Upper lobe of left lung (tissue), 6 donors: ENCODE measurements around the gene ADGRG3. TPM values are rescaled to one million over a fixed set of nuclear protein-coding genes. Genes with fewer than 3 reads are reported as not detected.

Source experiments
- ATAC-seq, 2 donors: fragments of 200-7000 bp; cut with Tn5 transposase; one replicate each; pipeline ENCODE4 v1.9.1; 2022; ENCODE audit warnings: mild to moderate bottlenecking in 2 of 2, moderate library complexity in 2 of 2; ENCODE audit not compliant: low FRiP score in 2 of 2
- DNase-seq, 2 donors: peaks; one replicate each; pipeline ENCODE4 v3.0.0-alpha.2; 2019 to 2020
- H3K27ac ChIP-seq, 4 donors: fragments of 200-600 bp; sonication (generic); one replicate each; pipeline ENCODE4 v1.5.1; 2016 to 2019
- H3K27me3 ChIP-seq, 4 donors: fragments of 200-600 bp; sonication (generic); one replicate each; pipeline ENCODE4 v1.5.1; 2017 to 2019
- H3K36me3 ChIP-seq, 4 donors: fragments of 200-600 bp; sonication (generic); one replicate each; pipeline ENCODE4 v1.5.1; 2016 to 2019
- H3K4me1 ChIP-seq, 4 donors: fragments of 200-600 bp; sonication (generic); one replicate each; pipeline ENCODE4 v1.5.1; 2018 to 2019
- H3K4me3 ChIP-seq, 4 donors: fragments of 200-600 bp; sonication (generic); one replicate each; pipeline ENCODE4 v1.5.1; 2017 to 2019; ENCODE audit warnings: mild to moderate bottlenecking in 2 of 4, moderate library complexity in 1 of 4
- H3K9me3 ChIP-seq, 4 donors: fragments of 200-600 bp; sonication (generic); one replicate each; pipeline ENCODE4 v1.5.1; 2018 to 2019
- CTCF ChIP-seq, 6 experiments: fragments of 450-650 bp in 4 of 6; fragments of 200-600 bp in 2 of 6; sonication (generic) in 2 of 6; IDR thresholded peaks; one replicate each; pipeline ENCODE4 v1.5.1; 2016 to 2019; ENCODE audit warnings: antibody characterized with exemption in 6 of 6
- EP300 ChIP-seq, 4 donors: sonication (generic); formaldehyde crosslinking; IDR thresholded peaks; one replicate each; pipeline ENCODE4 v1.5.1; 2017; ENCODE audit warnings: antibody characterized with exemption in 4 of 4, control low read depth in 2 of 4
- POLR2A ChIP-seq, 4 donors: fragments of 450-650 bp; IDR thresholded peaks; one replicate each; pipeline ENCODE4 v1.5.1; 2016 to 2017; ENCODE audit warnings: antibody characterized with exemption in 4 of 4, mild to moderate bottlenecking in 2 of 4
- POLR2AphosphoS5 ChIP-seq, 2 donors: sonication (generic); formaldehyde crosslinking; IDR thresholded peaks; one replicate each; pipeline ENCODE4 v1.5.1; 2017; ENCODE audit warnings: antibody characterized with exemption in 2 of 2
- WGBS, 2 donors: methylation state at CpG; one replicate each; pipeline ENCODE4 v1.1.5; 2017 to 2018; 5-methylcytosine and 5-hydroxymethylcytosine counted together
- total RNA-seq, 6 donors: library from RNA; depleted of rRNA in 4 of 6; stranded (reverse); fragments of >200 nt in 4 of 6; gene quantifications; one replicate each; pipeline versions ENCODE4 v1.1.0 to v1.2.1, GENCODE V29; 2016 to 2021
- donor health status: DM: no; HTN: no; CAD: no; lungs with moderate emphysema.
- donor health status: DM: no; HTN: yes; CAD: no; lungs with severe emphysema.

Gene ADGRG3
- total RNA-seq, 6 donors from 2014 or later = 3.1 to 17.2 (median 8.4) TPM

GRCh38 chr16:57698812-57699405 is 30.8 kb downstream of the ADGRG3 start:
- TF ChIP-seq EP300 (IDR thresholded peaks at IDR 0.05) (no peak), CTCF (IDR thresholded peaks at IDR 0.05) (no peak), POLR2A (IDR thresholded peaks at IDR 0.05) (no peak), POLR2AphosphoS5 (IDR thresholded peaks at IDR 0.05) (no peak)
- Histone ChIP-seq H3K4me3 (no peak overlapping the region), H3K4me1 (no peaks in the 10 kb centered on the region), H3K9me3 (no peaks in the 10 kb centered on the region), H3K27me3 (no peaks in the 10 kb centered on the region), H3K27ac (no peak overlapping the region), H3K36me3 (no peaks in the 10 kb centered on the region)
- DNase-seq (peak in 1 of 2 donors; percentile 39), ATAC-seq (no peak)
- WGBS, 2 donors = 84 to 88% methylated on average over 13 to 16 of the region's 16 CpGs

GRCh38 chr16:57699481-57699880 is 31.4 kb downstream of the ADGRG3 start:
- ATAC-seq (no peak), DNase-seq (no peak)
- H3K4me3 ChIP-seq = no peak overlapping the region
- H3K27me3 ChIP-seq = no peaks in the 10 kb centered on the region
- H3K27ac ChIP-seq = no peak overlapping the region
- no peaks in the 10 kb centered on the region for H3K36me3 ChIP-seq
- no peaks in the 10 kb centered on the region for H3K9me3 ChIP-seq
- 92 to 100% methylated on average over 1 to 3 of the region's 3 CpGs for WGBS, 2 donors
- TF ChIP-seq POLR2AphosphoS5 (IDR thresholded peaks at IDR 0.05) (no peak), EP300 (IDR thresholded peaks at IDR 0.05) (no peak), CTCF (IDR thresholded peaks at IDR 0.05) (no peak), POLR2A (IDR thresholded peaks at IDR 0.05) (no peak)
- no peaks in the 10 kb centered on the region for H3K4me1 ChIP-seq

GRCh38 chr16:57699899-57700298 is 31.8 kb downstream of the ADGRG3 start:
- ATAC-seq (no peak), DNase-seq (no peak)
- WGBS, 2 donors = 93 to 97% methylated on average over 5 to 7 of the region's 7 CpGs
- Histone ChIP-seq H3K4me1 (no peaks in the 10 kb centered on the region), H3K36me3 (no peaks in the 10 kb centered on the region), H3K9me3 (no peaks in the 10 kb centered on the region), H3K27ac (no peak overlapping the region), H3K4me3 (no peak overlapping the region), H3K27me3 (no peaks in the 10 kb centered on the region)
- no peak for TF ChIP-seq CTCF (IDR thresholded peaks at IDR 0.05)

- ATAC-seq = no peak
- WGBS, 2 donors = 62 to 68% methylated on average over 10 of the region's 10 CpGs
- no peaks in the 10 kb centered on the region for H3K27me3 ChIP-seq
Measured at GRCh38 chr16:57700781-57701551, 32.9 kb downstream of the ADGRG3 start.

More at GRCh38 chr16:57700781-57701551, 32.9 kb downstream of the ADGRG3 start:
- Histone ChIP-seq H3K27ac (no peak overlapping the region), H3K4me1 (no peaks in the 10 kb centered on the region), H3K4me3 (no peak overlapping the region), H3K36me3 (no peaks in the 10 kb centered on the region), H3K9me3 (no peaks in the 10 kb centered on the region)
- no peak for TF ChIP-seq CTCF (IDR thresholded peaks at IDR 0.05)
- no peak for TF ChIP-seq POLR2A (IDR thresholded peaks at IDR 0.05)
- TF ChIP-seq EP300 (IDR thresholded peaks at IDR 0.05) = no peak
- no peak for TF ChIP-seq POLR2AphosphoS5 (IDR thresholded peaks at IDR 0.05)
- DNase-seq = no peak
